IMR-90 (cell line): ENCODE measurements around the gene CTRL. TPM values are rescaled to one million over a fixed set of nuclear protein-coding genes. Genes with fewer than 3 reads are reported as not detected.
A peak's percentile ranks its signal among the peaks of the same experiment; 100 is the strongest.

Experiments used
- ATAC-seq: fragments of 200-7000 bp; cut with Tn5 transposase; 2 replicates; pipeline ENCODE4 v1.9.1; 2020; ENCODE audit warnings: low read depth, mild to moderate bottlenecking, moderate library complexity
- BruUV-seq: library from RNA; stranded (reverse); fragments of 400-500 nt; replicated peaks from 2 replicates; lab custom pipeline; 2021; lab: Mats Ljungman, UMichigan
- CTCF ChIA-PET: fragments of 300-600 bp; formaldehyde crosslinking; extraction: SDS; loops from one replicate; lab custom pipeline; 2021; ENCODE audit warnings: antibody characterized with exemption; lab: Yijun Ruan, JAX
- POLR2A ChIA-PET: fragments of 300-600 bp; sonication (Branson Sonifier 250); formaldehyde crosslinking; loops from one replicate; lab custom pipeline; 2022; ENCODE audit warnings: antibody characterized with exemption; ENCODE audit not compliant: unreplicated experiment; lab: Charles Lee
- DNase-seq: peaks from one replicate; pipeline ENCODE4 v3.0.0; 2013
- H2AFZ ChIP-seq: replicated peaks from 2 replicates; pipeline ENCODE3; 2013; ENCODE audit warnings: low read length, mild to moderate bottlenecking; ENCODE audit not compliant: poor library complexity
- H2AK5ac ChIP-seq: 2 replicates; pipeline ENCODE4 v1.6.1; 2013; ENCODE audit warnings: low read depth, low read length, inconsistent platforms
- H2AK9ac ChIP-seq: replicated peaks from 2 replicates; pipeline ENCODE3; 2013; ENCODE audit warnings: mild to moderate bottlenecking, low read depth, low read length, moderate library complexity; ENCODE audit not compliant: poor library complexity
- H2BK120ac ChIP-seq: 2 replicates; pipeline ENCODE4 v1.6.1; 2013; ENCODE audit warnings: low read depth, low read length, inconsistent platforms
- H2BK15ac ChIP-seq: 3 replicates; pipeline ENCODE4 v1.6.1; 2013; ENCODE audit warnings: low read depth, low read length, inconsistent platforms
- H2BK20ac ChIP-seq: 2 replicates; pipeline ENCODE4 v1.6.1; 2013; ENCODE audit warnings: low read depth, mild to moderate bottlenecking, inconsistent platforms, low read length, moderate library complexity
- H2BK5ac ChIP-seq: 2 replicates; pipeline ENCODE4 v1.6.1; 2013; ENCODE audit warnings: mild to moderate bottlenecking, low read depth, low read length, inconsistent platforms; ENCODE audit not compliant: poor library complexity, severe bottlenecking
- H3K14ac ChIP-seq: replicated peaks from 2 replicates; pipeline ENCODE4 v1.6.1; 2013; ENCODE audit warnings: low read depth, low read length, inconsistent platforms
- H3K18ac ChIP-seq: 2 replicates; pipeline ENCODE4 v1.6.1; 2013; ENCODE audit warnings: low read depth, low read length, control low read depth
- H3K23ac ChIP-seq: 2 replicates; pipeline ENCODE4 v1.6.1; 2013; ENCODE audit warnings: low read depth, low read length, inconsistent platforms
- H3K27ac ChIP-seq: 2 replicates; pipeline ENCODE4 v1.5.1; 2013; ENCODE audit warnings: mild to moderate bottlenecking, control low read depth, low read length; ENCODE audit not compliant: insufficient read depth
- H3K27me3 ChIP-seq: 2 replicates; pipeline ENCODE4 v1.6.1; 2013; ENCODE audit warnings: low read length; ENCODE audit not compliant: control insufficient read depth, insufficient read depth
- H3K36me3 ChIP-seq: 2 replicates; pipeline ENCODE4 v1.6.1; 2013; ENCODE audit warnings: low read length, mixed read lengths; ENCODE audit not compliant: control insufficient read depth, insufficient read depth
- H3K4ac ChIP-seq: 2 replicates; pipeline ENCODE4 v1.6.1; 2013; ENCODE audit warnings: low read depth, low read length, inconsistent platforms
- H3K4me1 ChIP-seq: 2 replicates; pipeline ENCODE4 v1.6.1; 2013; ENCODE audit warnings: low read length, mixed read lengths; ENCODE audit not compliant: control insufficient read depth, insufficient read depth
- H3K4me2 ChIP-seq: 2 replicates; pipeline ENCODE4 v1.6.1; 2013; ENCODE audit warnings: low read depth, mild to moderate bottlenecking, control low read depth, low read length, moderate library complexity
- H3K4me3 ChIP-seq: 2 replicates; pipeline ENCODE4 v1.5.1; 2013; ENCODE audit warnings: low read depth, mild to moderate bottlenecking, control low read depth, low read length, moderate library complexity; ENCODE audit not compliant: insufficient read depth
- H3K56ac ChIP-seq: 2 replicates; pipeline ENCODE4 v1.6.1; 2013; ENCODE audit warnings: low read length, inconsistent platforms; ENCODE audit not compliant: insufficient read depth; ENCODE audit errors: extremely low read depth
- H3K79me1 ChIP-seq, 2 experiments: 2 replicates each; pipeline ENCODE4 v1.6.1; 2013; ENCODE audit warnings: low read length in 2 of 2, inconsistent platforms in 1 of 2, low read depth in 1 of 2
- H3K9ac ChIP-seq: 2 replicates; pipeline ENCODE4 v1.6.1; 2013; ENCODE audit warnings: low read depth, low read length, control low read depth
- H3K9me1 ChIP-seq: 2 replicates; pipeline ENCODE4 v1.6.1; 2013; ENCODE audit warnings: low read length, inconsistent platforms; ENCODE audit not compliant: insufficient read depth
- H3K9me3 ChIP-seq: 2 replicates; pipeline ENCODE4 v1.6.1; 2013; ENCODE audit warnings: low read length; ENCODE audit not compliant: control insufficient read depth, insufficient read depth
- H4K20me1 ChIP-seq: 2 replicates; pipeline ENCODE4 v1.6.1; 2013; ENCODE audit warnings: low read length, inconsistent platforms; ENCODE audit not compliant: insufficient read depth
- H4K5ac ChIP-seq: 2 replicates; pipeline ENCODE4 v1.6.1; 2013; ENCODE audit warnings: mild to moderate bottlenecking, low read depth, low read length, control low read depth
- H4K8ac ChIP-seq, 2 experiments: 2 replicates each; pipeline ENCODE4 v1.6.1; 2013; ENCODE audit warnings: low read depth in 2 of 2, low read length in 2 of 2, control low read depth in 1 of 2, inconsistent platforms in 1 of 2
- H4K91ac ChIP-seq: 2 replicates; pipeline ENCODE4 v1.6.1; 2013; ENCODE audit warnings: low read depth, low read length, inconsistent platforms; ENCODE audit not compliant: insufficient read depth
- BHLHE40 ChIP-seq: fragments of 150-350 bp; IDR thresholded peaks from 2 replicates; pipeline ENCODE4 v1.6.1; 2016; ENCODE audit warnings: mild to moderate bottlenecking, low read depth, low read length
- CEBPB ChIP-seq: IDR thresholded peaks from 2 replicates; pipeline ENCODE4 v1.6.1; 2012; ENCODE audit warnings: low read depth, low read length, improper control_type of control experiment
- CHD1 ChIP-seq: IDR thresholded peaks from 2 replicates; pipeline ENCODE4 v1.6.1; 2012; ENCODE audit warnings: low read depth, low read length, improper control_type of control experiment
- FOS ChIP-seq: fragments of 150-350 bp; IDR thresholded peaks from 2 replicates; pipeline ENCODE4 v1.6.1; 2016; ENCODE audit warnings: low read depth, low read length
- MAFK ChIP-seq: IDR thresholded peaks from 2 replicates; pipeline ENCODE4 v1.6.1; 2012; ENCODE audit warnings: low read depth, low read length, improper control_type of control experiment
- MAZ ChIP-seq: IDR thresholded peaks from 2 replicates; pipeline ENCODE4 v1.6.1; 2012; ENCODE audit warnings: low read depth, mild to moderate bottlenecking, low read length, improper control_type of control experiment, moderate library complexity, borderline replicate concordance
- MXI1 ChIP-seq: IDR thresholded peaks from 2 replicates; pipeline ENCODE4 v1.6.1; 2012; ENCODE audit warnings: low read depth, mild to moderate bottlenecking, low read length, moderate library complexity, borderline replicate concordance
- NFE2L2 ChIP-seq: fragments of 150-350 bp; IDR thresholded peaks from 2 replicates; pipeline ENCODE4 v1.6.1; 2016; ENCODE audit warnings: low read depth, mild to moderate bottlenecking, low read length
- POLR2A ChIP-seq: IDR thresholded peaks from 2 replicates; pipeline ENCODE4 v1.6.1; 2012; ENCODE audit warnings: mild to moderate bottlenecking, low read depth, low read length
- RAD21 ChIP-seq: IDR thresholded peaks from 2 replicates; pipeline ENCODE4 v1.6.1; 2012; ENCODE audit warnings: low read length, improper control_type of control experiment
- RCOR1 ChIP-seq: IDR thresholded peaks from 2 replicates; pipeline ENCODE4 v1.6.1; 2012; ENCODE audit warnings: mild to moderate bottlenecking, low read length, improper control_type of control experiment; ENCODE audit not compliant: insufficient replicate concordance
- RFX5 ChIP-seq: IDR thresholded peaks from 2 replicates; pipeline ENCODE4 v1.8.0; 2012; ENCODE audit warnings: low read depth, mild to moderate bottlenecking, low read length, moderate library complexity
- SMC3 ChIP-seq: fragments of 150-350 bp; IDR thresholded peaks from 2 replicates; pipeline ENCODE4 v1.6.1; 2016; ENCODE audit warnings: low read depth, mild to moderate bottlenecking, antibody characterized with exemption, low read length, moderate library complexity
- USF2 ChIP-seq: fragments of 150-350 bp; IDR thresholded peaks from 2 replicates; pipeline ENCODE4 v1.6.1; 2017; ENCODE audit warnings: mild to moderate bottlenecking, antibody characterized with exemption, low read length, low read depth
- WGBS, 2 experiments: methylation state at CpG; one replicate each; pipeline versions ENCODE4 v1.1.5 to v1.1.7; 2013; ENCODE audit warnings: missing lambda C conversion rate in 2 of 2; ENCODE audit not compliant: insufficient read length in 1 of 2; ENCODE audit errors: extremely low coverage in 2 of 2; 5-methylcytosine and 5-hydroxymethylcytosine counted together
- dilution Hi-C: fragments of 300-500 bp; cut with HindIII; formaldehyde crosslinking; loops from one replicate; pipeline ENCODE4 v1.14.3; 2018; ENCODE audit warnings: low sequenced_read_pairs; ENCODE audit not compliant: unreplicated experiment
- in situ Hi-C: fragments of 300-500 bp; cut with MboI; formaldehyde crosslinking; loops from 3 replicates; pipeline ENCODE4 v1.14.3; 2019; ENCODE audit warnings: low sequenced_read_pairs, inconsistent platforms, mixed read lengths
- intact Hi-C: fragments of 100-400 bp; cut with micrococcal nuclease; formaldehyde crosslinking; loops from 2 replicates; pipeline ENCODE4 v1.10.0; 2022
- polyA plus RNA-seq, 3 experiments: library from polyadenylated mRNA; depleted of rRNA; stranded (reverse); fragments of >200 nt; gene quantifications; 2 replicates each; pipeline ENCODE4 v1.2.3, GENCODE V29; 2012; ENCODE audit warnings: low replicate concordance in 1 of 3
- total RNA-seq: library from RNA; depleted of rRNA; stranded (reverse); fragments of >200 nt; gene quantifications from 2 replicates; pipeline ENCODE4 v1.2.3, GENCODE V29; 2012
- TF ChIP-seq, protein P1 (sequence below): conservative IDR thresholded peaks from 2 replicates; pipeline ENCODE4 v1.5.1; 2012; ENCODE audit warnings: mild to moderate bottlenecking, low read depth, low read length, improper control_type of control experiment
- TF ChIP-seq, protein P2 (sequence below): fragments of 150-350 bp; IDR thresholded peaks from 2 replicates; pipeline ENCODE4 v1.6.1; 2016; ENCODE audit warnings: low read depth, mild to moderate bottlenecking, low read length, moderate library complexity, borderline replicate concordance

CTRL gene
- total and polyA plus RNA-seq, 2 of the 4 experiments (the other 2 are of a cell fraction), result 0.18 to 1.1 TPM

DNA sequence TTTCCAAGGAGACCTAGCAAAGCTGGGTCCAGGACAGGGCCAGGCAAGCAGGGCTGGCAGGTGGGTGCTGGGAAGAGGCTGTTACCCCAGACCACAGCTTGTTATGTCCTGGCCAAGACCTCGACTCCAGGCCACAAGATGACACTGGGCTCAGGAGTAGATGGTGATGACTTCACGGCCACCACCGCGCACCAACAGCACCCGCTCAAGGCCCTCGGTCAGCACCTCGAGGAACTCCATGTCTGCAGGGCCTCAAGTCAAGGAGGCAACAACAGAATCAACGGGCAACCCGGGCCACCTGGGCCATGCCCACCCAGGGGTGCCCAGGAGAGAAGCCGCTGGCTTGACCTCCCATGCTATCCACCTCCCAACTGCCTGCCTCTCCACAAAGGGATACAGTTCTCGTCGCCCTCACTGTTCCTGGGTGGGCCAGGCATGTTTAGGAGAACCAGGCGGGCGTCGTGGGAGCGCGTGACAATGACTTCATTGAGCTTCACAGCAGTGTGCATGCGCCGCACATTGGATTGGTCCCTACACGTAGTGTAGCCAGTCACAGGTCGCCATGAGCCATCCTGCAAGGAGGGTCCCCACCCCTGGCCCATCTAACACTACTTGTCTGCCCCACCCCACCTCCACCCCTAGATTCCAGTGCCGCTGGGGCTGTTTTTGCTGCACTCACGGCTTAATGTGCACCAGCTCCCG is 13.2 kb upstream of the CTRL start:
- TF ChIP-seq POLR2A, result no peak
- no peak for TF ChIP-seq MAFK
- TF ChIP-seq CHD1, result no peak
- no peak for TF ChIP-seq MAZ
- no peak for TF ChIP-seq RFX5
- no peak for TF ChIP-seq CEBPB
- no peak for TF ChIP-seq RCOR1
- no peak for TF ChIP-seq FOS
- no peak for TF ChIP-seq USF2
- TF ChIP-seq, protein P1, sequence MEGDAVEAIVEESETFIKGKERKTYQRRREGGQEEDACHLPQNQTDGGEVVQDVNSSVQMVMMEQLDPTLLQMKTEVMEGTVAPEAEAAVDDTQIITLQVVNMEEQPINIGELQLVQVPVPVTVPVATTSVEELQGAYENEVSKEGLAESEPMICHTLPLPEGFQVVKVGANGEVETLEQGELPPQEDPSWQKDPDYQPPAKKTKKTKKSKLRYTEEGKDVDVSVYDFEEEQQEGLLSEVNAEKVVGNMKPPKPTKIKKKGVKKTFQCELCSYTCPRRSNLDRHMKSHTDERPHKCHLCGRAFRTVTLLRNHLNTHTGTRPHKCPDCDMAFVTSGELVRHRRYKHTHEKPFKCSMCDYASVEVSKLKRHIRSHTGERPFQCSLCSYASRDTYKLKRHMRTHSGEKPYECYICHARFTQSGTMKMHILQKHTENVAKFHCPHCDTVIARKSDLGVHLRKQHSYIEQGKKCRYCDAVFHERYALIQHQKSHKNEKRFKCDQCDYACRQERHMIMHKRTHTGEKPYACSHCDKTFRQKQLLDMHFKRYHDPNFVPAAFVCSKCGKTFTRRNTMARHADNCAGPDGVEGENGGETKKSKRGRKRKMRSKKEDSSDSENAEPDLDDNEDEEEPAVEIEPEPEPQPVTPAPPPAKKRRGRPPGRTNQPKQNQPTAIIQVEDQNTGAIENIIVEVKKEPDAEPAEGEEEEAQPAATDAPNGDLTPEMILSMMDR, result no peak
- TF ChIP-seq BHLHE40, result no peak
- TF ChIP-seq RAD21, result no peak
- TF ChIP-seq, protein P2, sequence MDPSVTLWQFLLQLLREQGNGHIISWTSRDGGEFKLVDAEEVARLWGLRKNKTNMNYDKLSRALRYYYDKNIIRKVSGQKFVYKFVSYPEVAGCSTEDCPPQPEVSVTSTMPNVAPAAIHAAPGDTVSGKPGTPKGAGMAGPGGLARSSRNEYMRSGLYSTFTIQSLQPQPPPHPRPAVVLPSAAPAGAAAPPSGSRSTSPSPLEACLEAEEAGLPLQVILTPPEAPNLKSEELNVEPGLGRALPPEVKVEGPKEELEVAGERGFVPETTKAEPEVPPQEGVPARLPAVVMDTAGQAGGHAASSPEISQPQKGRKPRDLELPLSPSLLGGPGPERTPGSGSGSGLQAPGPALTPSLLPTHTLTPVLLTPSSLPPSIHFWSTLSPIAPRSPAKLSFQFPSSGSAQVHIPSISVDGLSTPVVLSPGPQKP, result no peak
- TF ChIP-seq SMC3, result no peak
- no peak for TF ChIP-seq NFE2L2
- TF ChIP-seq MXI1, result no peak
- Histone ChIP-seq H4K8ac (no peak overlapping the region), H3K9me1 (no peaks in the 10 kb centered on the region; the same call in 1 of the 2 replicates), H3K4ac (no peak overlapping the region), H2BK20ac (no peak overlapping the region), H4K5ac (no peak overlapping the region), H3K9me3 (no peaks in the 10 kb centered on the region), H2AFZ (no peak overlapping the region), H2BK15ac (no peak overlapping the region), H2AK9ac (no peak overlapping the region), H3K23ac (no peak overlapping the region), H3K18ac (no peak overlapping the region), H4K20me1 (peaks cover 62% of the 10 kb centered on the region), H3K36me3 (peaks cover 93% of the 10 kb centered on the region), H2BK120ac (no peak overlapping the region), H3K79me1 (peaks cover 20 to 82% of the 10 kb centered on the region in 2 experiments), H3K4me1 (no peaks in the 10 kb centered on the region), H2AK5ac (no peak overlapping the region), H3K56ac (no peak overlapping the region), H3K4me2 (no peak overlapping the region), H3K9ac (no peak overlapping the region), H3K27ac (no peak overlapping the region), H2BK5ac (no peak overlapping the region), H4K91ac (no peak overlapping the region), H3K27me3 (no peaks in the 10 kb centered on the region), H3K14ac (no peak overlapping the region), H3K4me3 (no peak overlapping the region)
- 97% methylated on average over 16 of the region's 24 CpGs; no CpG with 5 or more reads in 1 of the 2 experiments for WGBS, 2 experiments
- BruUV-seq, result TSS peak; percentile 52
- ChIA-PET CTCF (no interaction called here), POLR2A (no interaction called here)
- DNase-seq (no peak), ATAC-seq (no peak)
- dilution Hi-C loops, result no loop called here
- in situ Hi-C loops, result loop anchor here (25.0 kb wide), 1 partner anchor 408 kb away; the partner anchor contains the start of gene RIPOR1
- intact Hi-C loops, result no loop called here
